ENCODE data around the gene LMNA.

GRCh38 chr1:156136970-156137483 is 22.5 kb downstream of the LMNA start:
- no peak for TF ChIP-seq CTCF (IDR thresholded peaks at IDR 0.05 in 4 of 5, conservative IDR thresholded peaks at IDR 0.05 in 1 of 5)
- no peak for TF ChIP-seq POLR2A (IDR thresholded peaks at IDR 0.05)

All from gastrocnemius medialis (tissue), 4 donors.